Loucy (cell line): ENCODE results near the gene SMIM14.

ENCODE experiments used
- EZH2phosphoT487 ChIP-seq: fragments of 200-600 bp; IDR thresholded peaks from 2 replicates; pipeline ENCODE4 v1.6.1; 2018; ENCODE audit warnings: antibody characterized with exemption, mild to moderate bottlenecking, moderate library complexity, borderline replicate concordance
- TF ChIP-seq, protein P1 (sequence below): fragments of 200-600 bp; sonication (generic); conservative IDR thresholded peaks from 2 replicates; pipeline ENCODE4 v1.5.1; 2014; ENCODE audit warnings: mild to moderate bottlenecking, antibody characterized with exemption, low read length

DNA sequence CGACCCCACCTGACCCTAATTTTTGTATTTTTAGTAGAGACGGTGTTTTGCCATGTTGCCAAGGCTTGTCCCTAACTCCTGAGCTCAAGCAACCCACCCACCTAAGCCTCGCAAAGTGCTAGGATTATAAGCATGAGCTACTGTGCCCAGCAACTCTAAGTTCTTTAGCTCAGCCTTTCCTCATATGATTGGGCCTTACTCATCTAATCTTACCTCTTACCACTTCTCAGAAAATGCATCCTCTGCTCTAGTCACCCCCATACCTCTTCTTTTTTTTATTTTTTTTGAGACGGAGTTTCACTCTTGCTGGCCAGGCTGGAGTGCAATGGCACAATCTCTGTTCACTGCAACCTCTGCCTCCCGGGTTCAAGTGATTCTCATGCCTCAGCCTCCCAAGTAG, 75.9 kb downstream of the SMIM14 start:
- TF ChIP-seq, protein P1, sequence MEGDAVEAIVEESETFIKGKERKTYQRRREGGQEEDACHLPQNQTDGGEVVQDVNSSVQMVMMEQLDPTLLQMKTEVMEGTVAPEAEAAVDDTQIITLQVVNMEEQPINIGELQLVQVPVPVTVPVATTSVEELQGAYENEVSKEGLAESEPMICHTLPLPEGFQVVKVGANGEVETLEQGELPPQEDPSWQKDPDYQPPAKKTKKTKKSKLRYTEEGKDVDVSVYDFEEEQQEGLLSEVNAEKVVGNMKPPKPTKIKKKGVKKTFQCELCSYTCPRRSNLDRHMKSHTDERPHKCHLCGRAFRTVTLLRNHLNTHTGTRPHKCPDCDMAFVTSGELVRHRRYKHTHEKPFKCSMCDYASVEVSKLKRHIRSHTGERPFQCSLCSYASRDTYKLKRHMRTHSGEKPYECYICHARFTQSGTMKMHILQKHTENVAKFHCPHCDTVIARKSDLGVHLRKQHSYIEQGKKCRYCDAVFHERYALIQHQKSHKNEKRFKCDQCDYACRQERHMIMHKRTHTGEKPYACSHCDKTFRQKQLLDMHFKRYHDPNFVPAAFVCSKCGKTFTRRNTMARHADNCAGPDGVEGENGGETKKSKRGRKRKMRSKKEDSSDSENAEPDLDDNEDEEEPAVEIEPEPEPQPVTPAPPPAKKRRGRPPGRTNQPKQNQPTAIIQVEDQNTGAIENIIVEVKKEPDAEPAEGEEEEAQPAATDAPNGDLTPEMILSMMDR, result no peak
- no peak for TF ChIP-seq EZH2phosphoT487
